Measurements from ENCODE around the gene HRG. TPM values are rescaled to one million over a fixed set of nuclear protein-coding genes. Genes with fewer than 3 reads are reported as not detected.
"Not testable (repeated sequence)": the region's sequence is repeated elsewhere in the genome, so short reads cannot be mapped to it uniquely, and the experiment has no call there.

Gene HRG
- total RNA-seq, 2 experiments from 2014 or later: not detected

- no peaks in the 10 kb centered on the region for H3K9me3 Mint-ChIP-seq (ENCODE audit: insufficient read depth)
- ATAC-seq (no peak), DNase-seq (no peak)
- peaks cover 53% of the 10 kb centered on the region for H3K27me3 Mint-ChIP-seq (ENCODE audit: low read depth)
- ChIA-PET CTCF (interaction anchor here (1.2 kb wide), 1 partner anchor 95 kb away, joined by 3 read pairs; no protein-coding TSS in a partner anchor), POLR2A (no interaction called here)
- H3K36me3 Mint-ChIP-seq (ENCODE audit: low read depth): no peaks in the 10 kb centered on the region
- no peak overlapping the region for H3K27ac Mint-ChIP-seq
- peaks cover 12% of the 10 kb centered on the region for H3K4me1 Mint-ChIP-seq (ENCODE audit: low read depth)
- no peak overlapping the region for H3K4me3 Mint-ChIP-seq
These were observed 43.3 kb downstream of the HRG start for GRCh38 chr3:186708983-186709679.

GRCh38 chr3:186710694-186711093 lies 44.9 kb downstream of the HRG start:
- CTCF ChIA-PET: interaction anchor here (1.0 to 1.6 kb wide), 2 partner anchors 94 to 96 kb away, joined by 3 to 4 read pairs; no protein-coding TSS in a partner anchor
- ATAC-seq; H3K27ac Mint-ChIP-seq; H3K36me3 Mint-ChIP-seq (ENCODE audit: low read depth); DNase-seq; H3K9me3 Mint-ChIP-seq (ENCODE audit: insufficient read depth); H3K4me3 Mint-ChIP-seq; POLR2A ChIA-PET: not testable (repeated sequence)
- peaks cover 11% of the 10 kb centered on the region for H3K4me1 Mint-ChIP-seq (ENCODE audit: low read depth)
- peaks cover 50% of the 10 kb centered on the region for H3K27me3 Mint-ChIP-seq (ENCODE audit: low read depth)

- Mint-ChIP-seq H3K4me1 (ENCODE audit: low read depth) (no peaks in the 10 kb centered on the region), H3K27ac (no peak overlapping the region), H3K27me3 (ENCODE audit: low read depth) (peaks cover 39% of the 10 kb centered on the region), H3K4me3 (no peak overlapping the region), H3K9me3 (ENCODE audit: insufficient read depth) (no peaks in the 10 kb centered on the region), H3K36me3 (ENCODE audit: low read depth) (no peaks in the 10 kb centered on the region)
- ATAC-seq (no peak), DNase-seq (no peak)
- CTCF ChIA-PET: no interaction called here
- POLR2A ChIA-PET: no interaction called here
These were observed 47.7 kb downstream of the HRG start for GRCh38 chr3:186713499-186713898.

- H3K9me3 Mint-ChIP-seq (ENCODE audit: insufficient read depth): no peaks in the 10 kb centered on the region
- no peaks in the 10 kb centered on the region for H3K4me1 Mint-ChIP-seq (ENCODE audit: low read depth)
- POLR2A ChIA-PET: no interaction called here
- peaks cover 32% of the 10 kb centered on the region for H3K27me3 Mint-ChIP-seq (ENCODE audit: low read depth)
- no peak within 1 kb of the TSS for H3K4me3 Mint-ChIP-seq
- H3K27ac Mint-ChIP-seq: no peak within 1 kb of the TSS
- ATAC-seq (no peak), DNase-seq (no peak)
- CTCF ChIA-PET: no interaction called here
- no peaks in the 10 kb centered on the region for H3K36me3 Mint-ChIP-seq (ENCODE audit: low read depth)
These were observed 51.2 kb downstream of the HRG start, which contains the start of gene KNG1 for GRCh38 chr3:186717039-186717457. TSS of gene KNG1 (plus strand) at chr3:186717359. CDS start at chr3:186717543, 184 bp downstream.

- H3K4me3 Mint-ChIP-seq: no peak overlapping the region
- H3K9me3 Mint-ChIP-seq (ENCODE audit: insufficient read depth): no peaks in the 10 kb centered on the region
- H3K27me3 Mint-ChIP-seq (ENCODE audit: low read depth): peaks cover 17% of the 10 kb centered on the region
- H3K36me3 Mint-ChIP-seq (ENCODE audit: low read depth): no peaks in the 10 kb centered on the region
- no peaks in the 10 kb centered on the region for H3K4me1 Mint-ChIP-seq (ENCODE audit: low read depth)
- ChIA-PET CTCF (no interaction called here), POLR2A (no interaction called here)
- ATAC-seq (no peak), DNase-seq (no peak)
- no peak overlapping the region for H3K27ac Mint-ChIP-seq
These were observed 54.3 kb downstream of the HRG start for GRCh38 chr3:186719945-186720739.

GRCh38 chr3:186722457-186722856 lies 56.6 kb downstream of the HRG start:
- DNase-seq (no peak), ATAC-seq (no peak)
- H3K4me3 Mint-ChIP-seq: no peak overlapping the region
- H3K36me3 Mint-ChIP-seq (ENCODE audit: low read depth): no peaks in the 10 kb centered on the region
- no peaks in the 10 kb centered on the region for H3K4me1 Mint-ChIP-seq (ENCODE audit: low read depth)
- H3K27me3 Mint-ChIP-seq (ENCODE audit: low read depth): peaks cover 17% of the 10 kb centered on the region
- CTCF ChIA-PET: no interaction called here
- H3K9me3 Mint-ChIP-seq (ENCODE audit: insufficient read depth): no peaks in the 10 kb centered on the region
- POLR2A ChIA-PET: no interaction called here
- no peak overlapping the region for H3K27ac Mint-ChIP-seq

- no peak overlapping the region for H3K4me3 Mint-ChIP-seq
- H3K4me1 Mint-ChIP-seq (ENCODE audit: low read depth): no peaks in the 10 kb centered on the region
- no peak overlapping the region for H3K27ac Mint-ChIP-seq
- H3K9me3 Mint-ChIP-seq (ENCODE audit: insufficient read depth): no peaks in the 10 kb centered on the region
- H3K27me3 Mint-ChIP-seq (ENCODE audit: low read depth): peaks cover 13% of the 10 kb centered on the region
- no peaks in the 10 kb centered on the region for H3K36me3 Mint-ChIP-seq (ENCODE audit: low read depth)
- ATAC-seq: no peak
- ChIA-PET POLR2A (no interaction called here), CTCF (interaction anchor here (0.7 kb wide), 1 partner anchor 110 kb away, joined by 3 read pairs; no protein-coding TSS in a partner anchor)
- no peak for DNase-seq
These were observed 59.1 kb downstream of the HRG start for GRCh38 chr3:186724911-186725310.

Other genes starting within 250 kb of the HRG start
- 1 to 10 TPM; 4.6 to 5.6 TPM for gene CRYGS, start 121.6 kb upstream of the HRG start, total RNA-seq
- 10 to 100 TPM; 19.4 to 20.1 TPM for gene TBCCD1, start 98.7 kb upstream of the HRG start, total RNA-seq
- 10 to 100 TPM; 55.9 to 56.5 TPM for gene DNAJB11, start 95.3 kb upstream of the HRG start, total RNA-seq
- not detected for gene AHSG, start 53.0 kb upstream of the HRG start, total RNA-seq
- not detected for gene FETUB, start 25.6 kb upstream of the HRG start, total RNA-seq
- gene KNG1, start 51.3 kb downstream of the HRG start, total RNA-seq: not detected
- 100 to 1,000 TPM; 365 to 383 TPM for gene EIF4A2, start 117.6 kb downstream of the HRG start, total RNA-seq
- gene RFC4, start 140.5 kb downstream of the HRG start, total RNA-seq: 100 to 1,000 TPM in 1 of 2 experiments, 10 to 100 TPM in 1; 98.9 to 106 TPM
- not detected for gene ADIPOQ, start 176.7 kb downstream of the HRG start, total RNA-seq